ENCODE measurements around the gene MYO5C.
"Not testable (repeated sequence)": the region's sequence is repeated elsewhere in the genome, so short reads cannot be mapped to it uniquely, and the experiment has no call there.

Gene MYO5C

DNA sequence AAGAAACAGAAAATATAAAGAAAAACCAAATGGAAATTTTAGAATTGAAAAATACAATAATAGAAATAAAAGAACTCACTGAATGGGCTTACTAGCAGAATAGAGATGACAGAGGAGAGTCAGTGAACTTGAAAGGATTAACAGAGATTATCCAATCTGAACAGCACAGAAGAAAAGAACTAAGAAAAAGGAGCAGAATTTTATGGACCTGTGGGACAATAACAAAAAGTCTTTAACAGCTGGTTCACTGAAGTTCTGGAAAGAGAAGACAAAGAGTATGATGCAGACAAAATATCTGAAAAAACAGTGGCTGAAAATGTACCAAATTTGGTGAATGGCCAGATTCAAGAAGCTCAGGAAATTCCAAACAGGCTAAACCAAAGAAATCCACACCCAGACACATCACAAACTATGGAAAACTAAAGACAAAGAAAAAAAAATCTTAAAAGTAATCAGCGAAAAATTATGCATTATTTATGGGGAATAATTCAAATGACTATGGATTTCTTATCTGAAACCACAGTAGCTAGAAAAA, 94.7 kb downstream of the MYO5C start:
- no peak for DNase-seq

DNA sequence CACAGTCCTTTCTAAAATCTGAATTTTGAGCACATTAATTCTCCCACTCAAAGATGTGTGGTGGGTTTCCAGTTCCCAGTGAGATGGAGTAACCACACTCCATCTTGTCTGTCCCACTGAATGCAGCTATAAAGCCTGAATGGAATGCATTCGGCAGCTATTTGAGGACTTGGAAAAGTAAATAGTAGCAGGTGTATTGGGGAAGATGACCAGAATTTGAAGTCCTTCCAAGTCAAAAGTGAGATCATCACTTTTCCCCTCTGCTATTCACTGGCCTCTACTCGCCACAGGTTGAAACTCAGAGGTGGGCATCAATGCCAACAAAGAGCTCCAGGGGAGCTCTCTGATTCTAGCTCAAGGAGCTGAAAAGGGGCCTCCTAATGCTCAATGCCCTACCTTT, 96.3 kb downstream of the MYO5C start:
- DNase-seq: no peak

DNA sequence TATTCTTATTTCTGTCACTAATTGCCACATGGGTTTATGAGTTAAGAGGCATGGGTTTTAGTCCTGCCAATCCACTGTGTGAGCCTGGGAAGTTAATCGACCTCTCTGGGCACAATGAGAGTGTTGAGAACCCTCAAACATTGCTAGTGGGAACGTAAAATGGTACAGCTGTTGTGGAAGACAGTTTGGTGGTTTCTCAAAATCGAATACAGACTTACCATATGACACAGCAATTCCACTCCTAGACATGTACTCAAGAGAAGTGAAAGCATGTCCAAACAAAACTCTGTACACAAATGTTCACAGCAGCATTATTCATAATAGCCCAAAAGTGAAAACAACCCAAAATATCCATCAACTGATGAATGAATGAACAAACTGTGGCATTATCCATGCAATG, 98.7 kb downstream of the MYO5C start:
- no peak for DNase-seq

DNA sequence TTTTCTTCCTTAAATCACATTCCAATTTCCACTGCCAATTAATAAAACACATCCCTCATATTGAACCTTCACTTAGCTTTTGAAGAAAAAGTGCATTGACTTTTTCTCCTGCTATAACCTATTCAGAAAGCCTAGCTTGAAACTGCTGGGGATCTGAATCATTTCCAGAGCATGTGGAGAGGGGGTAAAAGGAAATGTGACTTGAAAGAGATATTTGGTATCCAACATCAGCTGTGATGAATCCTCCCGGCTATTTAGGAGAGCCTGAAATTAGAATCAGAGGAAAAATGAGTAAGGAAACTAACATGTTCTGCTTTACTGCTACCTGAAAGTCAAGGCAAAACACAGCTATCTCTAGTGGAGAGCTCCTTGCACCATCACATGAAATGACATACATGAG, 101.8 kb downstream of the MYO5C start:
- DNase-seq: no peak

DNA sequence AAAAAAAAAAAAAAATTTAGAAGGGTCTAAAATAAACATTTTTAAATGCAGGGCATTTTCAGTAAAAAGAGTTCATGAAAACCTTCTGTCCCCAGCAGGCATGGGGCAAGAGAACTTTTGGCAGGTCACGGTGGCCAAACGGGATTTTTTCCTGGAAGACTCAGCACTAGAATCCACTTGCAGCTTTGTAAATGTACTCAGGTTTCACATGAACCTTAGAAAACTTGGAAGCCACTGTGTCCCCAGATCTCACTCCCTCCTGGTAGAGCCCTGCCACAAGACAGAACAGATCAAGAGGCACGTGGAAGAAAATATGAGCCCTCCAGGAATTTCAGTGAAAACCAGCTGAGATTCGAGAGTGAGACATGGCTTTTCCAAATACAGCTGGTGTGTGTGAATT, 102.3 kb downstream of the MYO5C start:
- no peak for DNase-seq

DNA sequence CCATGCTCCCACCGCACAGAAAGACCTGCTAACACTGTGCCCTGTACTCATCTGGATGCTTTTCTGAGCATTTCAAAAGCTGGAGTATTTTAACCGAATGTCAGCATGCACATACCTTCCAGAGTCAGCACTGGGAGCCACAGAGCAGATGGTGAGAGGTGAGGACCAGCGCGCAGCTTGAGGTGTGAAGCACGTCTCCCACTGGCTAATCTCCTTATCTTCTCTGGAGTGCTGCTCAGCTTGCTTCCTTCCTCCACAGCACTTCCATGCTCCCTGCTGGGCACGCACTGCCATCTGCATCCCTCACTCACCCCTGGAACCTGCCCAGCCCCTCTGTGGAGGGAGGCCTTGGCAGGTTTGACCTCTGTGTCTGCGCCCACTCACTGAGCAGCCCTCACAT, 104.4 kb downstream of the MYO5C start, which contains the start of gene GNB5:
Gene GNB5, minus strand, starts transcription at position 186 of the 400 bp plus-strand sequence. CDS start 6,716 bp downstream, outside the sequence.
- DNase-seq: no peak

DNA sequence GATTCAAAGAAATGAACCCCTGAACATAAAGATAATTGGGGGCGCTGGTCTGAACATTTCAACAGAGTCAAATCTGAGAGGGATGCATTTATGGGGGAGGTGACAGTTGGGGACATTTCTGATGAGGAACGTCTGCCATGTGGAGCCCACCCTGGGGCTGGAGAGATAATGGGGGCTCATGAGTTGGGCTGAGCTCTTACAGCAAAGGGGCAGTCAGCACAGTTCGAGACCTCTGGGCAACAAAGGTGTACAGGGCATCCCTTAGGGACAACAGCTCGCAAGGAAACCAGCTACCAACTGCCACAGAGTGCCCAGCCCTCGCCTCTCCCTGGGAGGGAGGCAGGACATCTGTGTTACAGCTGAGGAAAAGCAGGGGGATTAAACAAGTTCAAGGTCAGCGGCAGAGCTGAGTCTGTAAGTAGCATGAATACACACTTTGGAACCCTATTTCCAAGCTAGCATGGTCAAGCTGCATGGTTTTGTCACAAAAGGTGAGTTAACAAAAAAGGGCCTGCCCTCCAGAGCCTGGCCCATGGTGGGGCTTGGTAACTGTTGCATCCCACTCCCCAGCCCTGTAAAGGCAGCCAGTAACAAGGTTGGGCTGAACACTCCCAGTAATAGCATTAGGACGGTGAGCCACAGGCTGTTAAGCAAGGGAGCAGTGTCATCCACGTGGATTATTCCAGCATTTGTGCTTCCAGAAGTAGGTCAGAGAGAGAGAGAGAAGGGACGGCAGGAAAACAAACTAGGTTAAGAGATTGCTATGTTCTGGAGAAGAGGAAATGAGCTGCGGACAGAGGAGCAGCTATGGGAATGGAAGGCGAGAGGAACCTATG, 108.7 kb downstream of the MYO5C start:
- DNase-seq: no peak

DNA sequence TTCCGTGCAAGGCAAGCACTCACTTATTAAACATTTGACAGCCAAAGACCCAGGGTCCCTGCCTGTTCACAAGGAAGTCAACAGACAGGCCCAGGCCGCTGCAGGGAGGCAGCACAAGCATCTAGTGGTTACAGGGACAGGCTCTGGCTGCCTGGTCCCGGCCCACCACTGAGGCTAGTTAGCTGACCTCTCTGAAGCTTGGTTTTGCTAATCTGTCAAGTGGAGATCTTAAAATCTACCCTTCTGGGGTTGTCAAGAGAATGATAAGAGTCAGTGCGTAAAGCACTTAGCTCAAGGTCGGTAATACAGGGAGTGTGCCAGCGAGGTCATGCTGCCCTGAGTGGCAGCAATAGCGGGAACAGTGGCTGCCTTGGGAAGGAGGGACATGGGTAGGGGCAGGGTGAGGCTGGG, 110.4 kb downstream of the MYO5C start:
- no peak for DNase-seq

DNA sequence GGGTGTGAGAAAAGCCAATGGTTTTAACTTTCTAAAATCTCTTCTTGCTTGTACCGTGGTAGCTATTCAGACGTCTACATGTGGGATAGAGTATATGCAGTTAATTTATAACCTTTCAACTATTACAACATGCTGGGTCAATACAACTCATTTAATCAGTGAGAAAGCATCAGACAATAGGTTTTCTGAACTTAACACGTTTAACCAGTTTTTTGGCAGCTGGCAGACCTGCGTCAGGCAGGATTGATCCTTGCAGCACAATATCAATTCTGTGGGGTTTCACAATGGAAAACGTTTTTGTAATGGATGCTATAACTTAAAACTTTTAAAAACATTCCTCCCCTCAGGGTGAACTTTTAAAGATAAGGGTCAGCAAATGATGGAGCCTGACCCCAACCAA, 110.9 kb downstream of the MYO5C start:
- DNase-seq: no peak

DNA sequence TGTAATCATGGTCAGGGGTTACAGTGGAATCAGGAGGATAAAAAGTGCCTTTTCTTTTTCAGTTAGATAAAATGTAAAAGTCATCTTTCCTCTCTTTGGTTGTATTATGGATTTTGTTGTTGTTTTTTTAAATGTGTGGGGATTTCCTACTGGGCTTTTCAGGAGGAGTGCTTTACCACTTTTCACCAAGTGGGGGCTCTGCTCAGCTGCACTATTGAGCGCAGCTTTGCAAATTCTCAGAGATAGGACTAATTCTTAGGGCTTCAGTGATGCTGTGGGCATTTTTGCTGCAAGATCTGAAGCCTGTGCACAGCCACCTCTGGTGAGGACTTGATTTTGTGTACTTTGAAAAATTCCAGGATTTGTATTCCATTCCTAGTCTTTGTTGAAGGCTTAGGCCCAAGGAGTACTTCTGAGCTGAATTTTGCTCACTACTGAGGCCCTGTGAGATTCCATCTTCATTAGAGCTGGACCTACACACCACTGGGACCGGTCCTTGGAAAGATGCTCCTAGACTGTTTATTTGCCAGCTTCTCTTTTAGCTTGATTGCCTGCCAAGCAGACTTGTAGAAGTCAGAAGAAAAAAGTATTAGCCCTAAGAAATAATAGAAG, 111.9 kb downstream of the MYO5C start:
- no peak for DNase-seq

DNA sequence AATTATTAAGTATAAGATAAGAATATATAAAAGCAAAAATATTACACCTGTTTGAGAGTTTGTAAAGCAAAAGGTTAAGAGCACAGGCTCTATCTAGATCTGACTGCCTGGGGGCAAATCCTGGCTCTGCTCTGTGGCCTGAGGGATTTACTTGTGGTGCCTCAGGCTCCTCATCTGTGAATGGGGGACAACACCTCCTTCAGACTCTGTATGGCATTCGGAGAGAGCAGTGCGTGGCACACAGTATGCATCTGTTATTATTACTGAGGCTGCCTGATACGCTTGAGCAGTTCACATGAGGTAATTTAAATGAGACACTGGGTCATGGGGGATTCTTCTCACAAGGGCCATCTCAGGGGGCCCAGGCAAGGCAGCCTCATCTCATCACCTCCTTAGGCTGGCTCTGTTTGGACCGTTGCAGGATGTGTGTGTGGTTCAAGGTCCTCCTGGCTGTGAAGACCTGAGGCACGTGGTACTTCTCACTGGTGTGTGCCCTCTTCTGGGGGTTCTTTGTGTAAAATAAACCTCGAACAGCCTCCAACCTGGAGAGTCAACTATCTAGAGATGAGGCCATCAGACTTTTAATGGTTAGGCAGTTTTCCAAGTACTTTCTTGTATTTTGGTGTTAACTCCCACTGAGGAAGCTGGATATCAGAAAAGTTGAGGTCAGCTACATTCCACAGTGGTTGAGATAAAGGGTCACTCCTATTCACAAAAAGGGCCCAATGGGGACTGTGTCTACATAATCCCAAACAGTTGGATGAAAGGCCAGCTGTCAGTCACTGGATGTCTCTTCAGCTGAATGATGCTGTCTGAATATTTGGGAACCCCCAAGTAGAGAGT, 113.4 kb downstream of the MYO5C start:
- no peak for DNase-seq

DNA sequence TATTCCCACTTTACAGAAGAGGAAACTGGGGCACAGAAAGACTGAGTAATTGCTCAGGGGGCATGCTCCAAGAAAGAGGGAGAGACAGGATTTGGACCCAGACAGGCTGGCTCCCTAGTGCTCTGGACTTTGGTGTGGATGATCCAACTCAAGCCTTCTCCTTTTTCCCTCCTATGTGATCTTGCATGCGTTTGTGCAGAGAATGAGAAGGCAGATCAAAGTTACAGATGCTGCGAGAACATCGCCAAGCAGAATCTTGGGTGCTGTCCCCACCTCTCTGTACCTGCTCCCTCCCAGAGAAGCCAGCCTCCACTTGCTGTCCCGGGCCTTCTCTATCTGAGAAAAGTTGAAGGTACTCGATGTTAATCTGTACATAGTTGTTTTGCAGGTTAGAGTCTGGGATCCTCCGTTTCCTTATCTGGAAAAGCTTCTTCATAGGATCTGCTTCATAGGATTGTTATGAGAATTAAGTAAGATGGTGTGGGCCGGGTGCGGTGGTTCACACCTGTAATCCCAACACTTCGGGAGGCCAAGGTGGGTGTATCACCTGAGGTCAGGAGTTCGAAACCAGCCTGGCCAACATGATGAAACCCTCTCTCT, 114.7 kb downstream of the MYO5C start:
- no peak for DNase-seq

DNA sequence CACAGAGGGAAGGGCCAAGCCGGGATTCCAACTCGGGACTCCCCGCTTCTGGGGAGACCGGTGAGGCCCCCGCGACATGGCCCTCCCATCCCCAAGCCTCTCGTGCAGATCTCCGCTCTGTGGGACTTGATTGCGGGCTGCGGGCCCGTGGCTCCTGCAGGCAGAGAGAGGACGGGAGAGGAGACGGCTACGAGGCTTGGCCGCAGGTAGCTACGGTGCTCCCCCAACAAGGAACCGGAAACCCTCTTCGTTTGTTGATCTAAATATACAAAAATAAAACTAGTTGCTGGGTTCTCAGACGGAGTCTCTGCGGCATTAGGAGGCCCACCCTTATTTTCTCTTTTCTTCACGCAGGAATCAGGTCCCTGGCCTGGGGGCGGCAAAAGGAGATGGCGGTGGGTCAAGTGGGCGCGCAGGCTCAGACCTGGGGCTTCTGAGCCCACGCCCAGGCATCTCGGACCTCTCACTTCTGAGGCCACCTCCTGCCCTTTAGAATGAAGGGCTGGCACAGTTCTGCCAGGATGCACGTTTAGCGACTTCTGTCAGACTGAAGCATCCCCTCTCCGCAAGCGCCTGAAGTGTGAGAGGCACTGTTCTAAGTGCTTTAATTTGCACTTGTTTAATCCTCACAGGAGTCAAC, 115.3 kb downstream of the MYO5C start:
- peak; percentile 39 for DNase-seq

DNA sequence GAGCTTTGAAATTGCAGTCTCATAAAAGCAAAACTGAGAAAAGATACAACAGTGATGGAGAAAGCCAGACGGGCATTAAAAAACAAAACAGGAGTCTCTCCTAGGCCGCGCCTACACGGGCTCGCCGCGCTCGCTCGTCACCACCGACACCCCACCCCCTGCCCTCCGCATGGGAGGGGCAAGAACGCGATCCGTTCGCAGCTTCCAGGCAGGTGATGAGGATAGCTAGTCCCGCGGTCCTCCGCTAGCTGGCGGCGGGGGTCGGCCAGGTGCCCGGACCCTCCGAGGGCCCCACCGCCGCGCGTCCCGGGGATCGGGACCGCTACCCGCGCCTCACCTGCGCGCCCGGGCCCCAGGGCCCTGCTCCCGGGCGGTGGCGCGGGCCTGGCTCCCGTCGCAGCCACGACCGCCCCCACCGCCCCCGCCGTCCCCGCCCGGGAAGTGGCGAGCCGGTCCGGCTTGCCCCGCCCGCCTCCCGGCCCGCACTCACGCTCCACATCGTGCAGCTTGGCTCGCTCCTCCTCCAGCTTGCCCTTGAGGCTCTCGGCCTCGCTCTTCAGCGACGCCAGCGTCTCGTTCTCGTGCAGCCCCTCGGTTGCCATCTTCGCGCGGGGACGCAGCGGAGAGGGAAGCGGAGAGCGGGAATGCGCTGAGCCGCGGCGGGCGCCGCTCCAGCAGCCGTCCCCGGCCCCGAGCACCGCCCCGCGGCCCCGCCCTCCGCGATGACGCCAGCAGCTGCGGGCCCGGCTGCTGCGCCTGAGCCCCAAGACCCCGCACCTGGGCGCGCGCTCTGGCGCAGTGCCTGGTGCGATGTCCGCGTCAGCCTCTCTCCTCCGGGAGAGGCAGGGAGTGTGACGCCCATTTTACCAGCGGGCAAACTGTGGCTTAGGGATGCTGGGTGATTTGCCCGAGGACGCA, 116.1 kb downstream of the MYO5C start:
- DNase-seq: peak; percentile 88

DNA sequence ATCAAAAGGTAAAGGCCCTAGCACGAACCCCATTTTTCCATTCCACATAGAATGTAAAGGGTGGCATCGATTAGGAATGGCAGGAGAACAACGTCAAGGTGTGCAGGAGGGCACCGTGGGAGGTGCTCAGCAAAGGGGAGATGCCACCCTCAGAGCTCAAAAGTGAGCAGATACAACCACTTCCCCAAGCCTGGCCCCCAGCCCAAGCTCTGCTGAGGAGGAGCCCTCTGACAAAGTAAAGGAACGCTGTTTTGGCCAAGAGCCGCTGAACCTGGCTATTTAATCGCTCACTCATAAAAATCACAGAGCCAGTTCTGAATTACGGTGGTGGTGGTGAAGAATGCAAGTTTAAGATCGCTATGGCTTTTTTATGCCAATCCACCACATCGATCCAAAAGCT, 116.8 kb downstream of the MYO5C start:
- DNase-seq: no peak

DNA sequence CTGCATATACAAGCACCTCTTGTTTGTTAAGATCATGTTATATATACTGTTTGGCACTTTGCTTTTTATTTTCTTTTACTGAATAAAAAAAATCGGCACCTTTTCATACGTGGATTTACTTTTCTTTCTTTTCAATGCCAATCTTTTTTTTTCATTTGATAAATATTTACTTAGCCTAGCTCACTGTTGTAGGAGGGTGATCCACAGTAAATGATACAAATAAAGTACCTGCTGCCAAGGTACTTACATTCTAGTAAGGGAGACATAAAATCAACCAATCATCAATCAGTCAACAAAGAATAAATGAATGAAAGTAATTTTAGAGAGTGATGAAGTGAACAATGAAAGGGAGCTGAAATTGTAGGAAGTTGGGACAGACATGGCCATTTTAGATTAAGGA, 122.7 kb downstream of the MYO5C start:
- DNase-seq: no peak

DNA sequence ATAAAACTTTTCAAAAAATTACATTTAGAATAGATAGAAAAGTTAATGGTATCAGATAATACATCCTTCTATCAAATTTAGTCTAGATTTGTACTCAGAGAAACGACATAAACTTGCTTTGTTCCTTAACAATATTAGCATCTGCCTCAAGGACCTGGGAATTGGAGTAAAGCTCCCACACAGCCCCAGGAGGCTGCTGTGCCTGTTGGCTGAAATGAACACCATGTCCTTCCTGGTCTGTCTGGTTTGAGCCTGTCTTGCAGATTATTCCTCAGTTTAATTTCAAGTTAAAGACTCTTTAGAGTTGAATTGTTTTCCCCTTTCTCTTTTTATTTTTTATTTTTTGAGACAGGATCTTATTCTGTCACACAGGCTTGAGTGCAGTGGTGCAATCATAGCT, 123.8 kb downstream of the MYO5C start:
- no peak for DNase-seq

DNA sequence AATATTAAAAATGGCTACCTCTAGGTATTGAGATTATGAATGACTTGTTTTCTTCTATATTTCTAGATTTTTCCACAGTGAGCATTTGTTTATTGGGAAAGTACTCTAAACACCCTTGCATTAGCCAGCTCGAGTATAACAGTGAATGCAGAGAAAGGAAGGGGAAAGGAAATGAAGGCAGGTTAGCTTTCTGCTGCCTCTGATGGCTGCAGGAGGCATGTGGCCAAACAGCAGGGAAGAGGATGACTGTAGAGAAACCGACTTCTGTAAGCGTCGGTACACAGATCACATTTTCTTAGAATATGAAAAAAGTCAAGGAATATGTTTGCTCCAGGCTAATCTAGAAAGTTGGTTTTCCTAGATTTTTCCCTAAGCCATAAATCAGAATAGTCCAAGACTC, 124.2 kb downstream of the MYO5C start:
- no peak for DNase-seq

DNA sequence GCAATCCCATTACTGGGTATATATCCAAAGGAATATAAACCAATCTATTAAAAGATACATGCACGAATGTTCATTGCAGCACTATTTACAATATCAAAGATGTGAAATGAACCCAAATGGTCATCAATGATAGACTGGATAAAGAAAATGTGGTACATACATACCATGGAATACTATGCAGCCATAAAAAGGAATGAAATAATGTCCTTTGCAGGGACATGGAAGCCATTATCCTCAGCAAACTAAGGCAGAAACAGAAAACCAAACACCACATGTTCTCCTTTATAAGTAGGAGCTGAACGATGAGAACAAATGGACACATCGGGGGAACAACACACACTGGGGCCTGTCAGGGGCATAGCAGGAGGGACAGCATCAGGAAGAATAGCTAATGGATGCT, 125.4 kb downstream of the MYO5C start:
- DNase-seq: not testable (repeated sequence)

DNA sequence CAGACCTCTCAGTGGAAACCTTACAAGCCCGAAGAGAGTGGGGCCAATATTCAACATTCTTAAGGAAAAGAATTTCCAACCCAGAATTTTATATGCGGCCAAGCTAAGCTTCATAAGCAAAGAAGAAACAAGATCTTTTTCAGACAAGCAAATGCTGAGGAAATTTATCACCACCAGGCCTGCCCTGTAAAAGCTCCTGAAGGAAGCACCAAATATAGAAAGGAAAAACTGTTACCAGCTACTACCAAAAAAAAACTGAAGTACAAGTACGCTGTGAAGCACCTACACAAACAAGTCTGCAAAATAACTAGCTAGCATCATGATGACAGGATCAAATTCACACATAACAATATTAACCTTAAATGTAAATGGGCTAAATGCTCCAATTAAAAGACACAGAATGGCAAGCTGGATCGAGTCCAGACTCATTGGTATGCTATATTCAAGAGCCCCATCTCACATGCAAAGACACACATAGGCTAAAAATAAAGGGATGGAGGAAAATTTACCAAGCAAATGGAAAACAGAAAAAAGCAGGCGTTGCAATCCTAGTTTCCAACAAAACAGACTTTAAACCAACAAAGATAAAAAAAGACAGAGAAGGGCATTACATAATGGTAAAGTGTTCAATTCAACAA, 130.0 kb downstream of the MYO5C start:
- not testable (repeated sequence) for DNase-seq
